GM21528 (cell line): ENCODE data around the gene NCOA1.
"Not testable (repeated sequence)": the region's sequence is repeated elsewhere in the genome, so short reads cannot be mapped to it uniquely, and the experiment has no call there.

Experiments
- ATAC-seq: cut with Tn5 transposase; IDR thresholded peaks from one replicate; pipeline ENCODE4 v1.9.1; 2021; ENCODE audit warnings: mild to moderate bottlenecking, moderate library complexity; ENCODE audit not compliant: unreplicated experiment, low FRiP score

NCOA1 gene

GRCh38 chr2:24473626-24474025 is 17.4 kb upstream of the NCOA1 start:
- no peak for ATAC-seq

DNA sequence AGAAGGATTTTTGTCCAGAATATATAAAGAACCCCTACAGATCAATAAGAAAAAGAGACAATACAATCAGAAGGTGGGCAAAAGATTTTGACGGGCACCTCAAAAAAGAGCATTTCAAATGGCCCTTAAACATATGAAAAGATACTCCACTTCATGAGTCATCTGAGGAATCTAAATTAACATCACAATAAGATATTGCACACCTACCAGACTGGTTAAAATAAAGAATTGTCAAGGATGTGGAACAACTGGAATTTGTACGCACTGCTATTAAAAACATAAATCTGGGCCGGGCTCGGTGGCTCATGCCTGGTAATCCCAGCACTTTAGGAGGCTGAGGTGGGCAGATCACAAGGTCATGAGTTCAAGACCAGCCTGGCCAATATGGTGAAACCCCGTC is 17.0 kb upstream of the NCOA1 start:
- no peak for ATAC-seq

DNA sequence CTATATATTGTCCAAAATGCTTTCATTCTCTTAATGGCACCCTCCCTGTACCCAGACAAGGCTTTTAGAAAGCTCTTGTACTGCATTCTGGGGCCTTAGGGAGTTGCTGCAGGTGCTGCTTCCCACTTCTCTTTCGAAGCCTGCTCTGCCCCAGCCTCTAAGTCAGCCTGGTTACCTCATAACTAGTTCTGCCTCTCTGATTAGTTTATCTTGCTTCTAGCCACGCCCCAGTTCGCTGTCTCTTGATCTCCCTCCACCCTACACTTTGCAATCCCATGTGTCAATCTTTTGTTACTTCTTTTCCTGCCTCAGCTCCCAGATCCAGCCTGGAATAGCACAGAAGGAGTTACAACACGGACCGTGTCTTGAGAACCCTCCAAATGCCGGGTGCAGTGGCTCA is 13.8 kb upstream of the NCOA1 start:
- ATAC-seq, result no peak

- ATAC-seq, result no peak
These were observed 12.8 kb upstream of the NCOA1 start for GRCh38 chr2:24478243-24478642.

DNA sequence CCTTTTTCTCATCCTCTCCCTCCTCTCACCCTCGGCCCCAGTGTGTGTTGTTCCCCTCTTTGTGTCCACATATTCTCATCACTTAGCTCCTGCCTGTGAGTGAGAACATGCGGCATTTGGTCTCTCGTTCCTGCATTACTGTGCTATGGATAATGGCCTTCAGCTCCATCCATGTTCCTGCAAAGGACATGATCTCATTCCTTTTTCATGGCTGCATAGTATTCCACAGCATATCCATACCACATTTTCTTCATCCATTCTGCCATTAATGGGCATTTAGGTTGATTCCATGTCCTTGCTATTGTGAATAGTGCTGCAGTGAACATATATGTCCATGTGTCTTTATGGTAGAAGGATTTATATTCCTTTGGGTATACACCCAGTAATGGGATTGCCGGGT is 10.8 kb upstream of the NCOA1 start:
- ATAC-seq, result no peak

- ATAC-seq, result no peak
These were observed 8.6 kb upstream of the NCOA1 start for GRCh38 chr2:24482251-24482971.

- no peak for ATAC-seq
These were observed 8.1 kb upstream of the NCOA1 start for GRCh38 chr2:24482972-24483300.

DNA sequence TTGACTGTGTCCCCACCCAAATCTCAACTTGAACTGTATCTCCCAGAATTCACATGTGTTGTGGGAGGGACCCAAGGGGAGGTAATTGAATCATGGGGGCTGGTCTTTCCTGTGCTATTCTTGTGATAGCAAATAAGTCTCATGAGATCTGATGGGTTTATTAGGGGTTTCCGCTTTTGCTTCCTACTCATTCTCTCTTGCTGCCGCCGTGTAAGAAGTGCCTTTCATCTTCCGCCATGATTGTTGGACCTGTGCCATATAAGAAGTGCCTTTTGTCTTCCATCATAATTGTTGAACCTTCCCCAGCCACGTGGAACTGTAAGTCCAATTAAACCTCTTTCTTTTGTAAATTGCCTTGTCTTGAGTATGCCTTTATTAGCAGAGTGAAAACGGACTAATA is 6.4 kb upstream of the NCOA1 start:
- not testable (repeated sequence) for ATAC-seq

DNA sequence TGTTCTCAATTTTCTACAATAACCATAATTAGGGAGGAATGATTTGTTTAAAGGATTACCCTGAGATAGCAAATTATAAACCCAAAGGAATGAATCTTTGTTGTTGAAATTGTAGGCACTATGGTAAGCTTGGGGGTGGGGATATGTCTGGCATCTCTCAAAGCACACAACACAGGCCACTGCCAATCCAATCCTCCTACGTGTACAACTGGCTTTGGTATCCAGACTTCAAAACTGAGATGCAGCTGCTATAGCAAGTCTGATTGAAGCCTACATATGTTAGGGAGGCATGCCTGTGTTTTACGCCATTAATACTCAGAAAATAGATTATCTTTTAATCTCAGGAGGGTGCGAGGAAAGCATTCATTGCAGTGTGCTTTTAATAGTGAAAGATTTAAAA is 5.9 kb upstream of the NCOA1 start:
- ATAC-seq, result no peak

- no peak for ATAC-seq
These were observed 4.3 kb upstream of the NCOA1 start for GRCh38 chr2:24486636-24487205.

- no peak for ATAC-seq
These were observed 1.4 kb upstream of the NCOA1 start for GRCh38 chr2:24489465-24490180.

GRCh38 chr2:24490181-24490689 is 819 bp upstream of the NCOA1 start:
- no peak for ATAC-seq

DNA sequence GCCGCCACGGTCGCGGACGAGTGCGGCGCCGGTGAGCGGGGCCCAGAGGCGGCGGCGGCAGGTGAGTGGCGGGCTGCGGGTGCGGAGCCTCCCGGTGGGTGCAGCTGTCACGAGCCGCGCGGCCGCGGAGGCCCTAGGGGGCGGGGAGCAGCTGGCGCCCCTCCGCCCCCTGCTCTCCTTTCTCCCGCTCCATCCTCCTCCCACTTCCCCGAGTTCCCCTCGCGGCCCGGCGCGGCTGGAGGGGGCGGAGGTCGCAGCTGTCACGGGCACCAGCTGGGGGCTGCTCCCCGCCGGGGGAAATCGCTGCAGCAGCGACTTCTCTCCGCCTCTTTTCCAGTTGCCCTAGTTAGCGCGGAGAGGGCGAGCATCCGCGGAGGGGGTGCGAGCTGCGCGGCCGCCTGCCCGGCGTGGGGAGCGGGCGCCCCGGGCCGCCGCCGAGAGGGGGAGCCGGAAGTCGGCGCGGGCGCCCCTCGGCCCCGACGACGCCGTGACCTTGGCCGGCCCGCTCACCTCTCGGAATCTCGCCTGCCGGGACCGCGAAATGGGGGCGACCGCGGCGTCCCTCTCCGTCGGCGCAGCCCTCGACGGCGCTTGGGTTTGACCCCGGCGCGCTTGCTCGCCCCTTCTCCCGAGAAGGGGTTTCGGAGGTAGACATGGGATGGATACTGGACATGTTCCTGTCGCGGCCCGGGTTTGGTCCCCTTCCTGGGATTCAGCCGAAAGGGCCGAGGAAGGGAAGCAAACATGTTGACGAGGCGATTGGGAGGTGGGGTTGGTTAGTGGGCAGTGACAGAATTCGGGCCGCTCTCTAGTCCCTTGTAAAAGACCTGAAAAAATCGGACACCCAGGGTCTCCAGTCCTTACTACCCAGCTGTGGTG is 727 bp downstream of the NCOA1 start:
- peak; percentile 45 for ATAC-seq

GRCh38 chr2:24492421-24493279 is 1.6 kb downstream of the NCOA1 start:
- no peak for ATAC-seq

- no peak for ATAC-seq
These were observed 2.7 kb downstream of the NCOA1 start for GRCh38 chr2:24493713-24494112.

DNA sequence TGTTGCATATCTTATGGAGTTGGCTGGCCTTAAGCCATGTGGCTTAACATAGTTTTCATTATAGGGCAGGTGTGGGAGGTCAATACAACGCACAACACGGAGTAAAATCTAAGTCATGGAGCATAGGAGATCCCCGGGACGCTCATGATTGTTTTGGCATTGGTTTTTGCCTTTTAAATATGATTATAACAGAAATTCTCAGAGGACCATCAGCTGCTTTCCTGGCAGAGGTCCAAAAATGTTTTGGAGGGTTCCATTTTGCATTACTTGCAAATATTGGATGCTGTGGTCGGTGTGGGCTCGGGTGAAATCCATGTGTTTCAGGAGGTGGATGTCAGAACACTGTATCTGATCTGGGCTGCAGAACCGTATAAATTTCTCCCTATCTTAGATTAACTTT is 3.4 kb downstream of the NCOA1 start:
- ATAC-seq, result no peak

GRCh38 chr2:24495451-24495850 is 4.4 kb downstream of the NCOA1 start:
- no peak for ATAC-seq

DNA sequence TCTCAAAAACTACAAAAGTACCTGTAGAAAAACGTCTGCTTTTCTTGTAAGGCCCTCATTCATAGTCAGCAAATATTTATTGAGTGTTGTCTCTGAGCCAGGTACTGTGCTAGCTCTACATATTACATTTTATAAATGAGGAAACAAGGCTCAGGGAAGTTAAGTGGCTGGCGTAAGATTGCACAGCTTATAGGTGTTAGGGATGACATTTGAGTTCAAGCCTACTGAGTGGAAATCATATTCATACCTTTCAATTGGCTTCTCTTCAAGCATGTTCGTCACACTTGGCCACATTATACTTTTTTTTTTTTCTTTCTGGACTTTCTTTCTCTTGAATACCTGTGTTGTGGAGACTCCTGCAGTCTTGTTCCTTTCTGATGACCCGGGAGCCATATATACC is 5.9 kb downstream of the NCOA1 start:
- ATAC-seq, result no peak

GRCh38 chr2:24497685-24498084 is 6.6 kb downstream of the NCOA1 start:
- no peak for ATAC-seq

DNA sequence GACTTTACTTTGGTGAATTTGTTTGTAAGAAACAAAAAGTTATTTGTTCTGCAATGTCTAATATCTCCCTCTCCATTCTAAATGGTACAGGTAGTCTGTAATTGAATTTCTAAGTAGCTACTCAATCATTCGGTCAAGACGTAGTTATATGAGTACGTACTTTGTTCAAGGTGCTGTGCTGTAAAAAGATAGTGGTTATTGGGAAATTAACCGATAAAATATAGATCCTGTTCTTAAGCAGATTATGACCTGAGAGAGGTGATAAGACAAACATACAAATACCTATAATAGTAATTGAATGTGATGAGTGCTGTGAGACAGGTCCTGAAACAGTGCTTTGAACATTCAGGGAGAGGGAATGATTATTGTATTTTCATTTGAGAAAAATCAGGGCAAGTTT is 7.1 kb downstream of the NCOA1 start:
- no peak for ATAC-seq
